Measurements from ENCODE around the gene MMEL1. TPM values are rescaled to one million over a fixed set of nuclear protein-coding genes. Genes with fewer than 3 reads are reported as not detected.
"Not testable (repeated sequence)": the region's sequence is repeated elsewhere in the genome, so short reads cannot be mapped to it uniquely, and the experiment has no call there.

Gene MMEL1
- total RNA-seq, 6 experiments from 2014 or later = not detected

DNA sequence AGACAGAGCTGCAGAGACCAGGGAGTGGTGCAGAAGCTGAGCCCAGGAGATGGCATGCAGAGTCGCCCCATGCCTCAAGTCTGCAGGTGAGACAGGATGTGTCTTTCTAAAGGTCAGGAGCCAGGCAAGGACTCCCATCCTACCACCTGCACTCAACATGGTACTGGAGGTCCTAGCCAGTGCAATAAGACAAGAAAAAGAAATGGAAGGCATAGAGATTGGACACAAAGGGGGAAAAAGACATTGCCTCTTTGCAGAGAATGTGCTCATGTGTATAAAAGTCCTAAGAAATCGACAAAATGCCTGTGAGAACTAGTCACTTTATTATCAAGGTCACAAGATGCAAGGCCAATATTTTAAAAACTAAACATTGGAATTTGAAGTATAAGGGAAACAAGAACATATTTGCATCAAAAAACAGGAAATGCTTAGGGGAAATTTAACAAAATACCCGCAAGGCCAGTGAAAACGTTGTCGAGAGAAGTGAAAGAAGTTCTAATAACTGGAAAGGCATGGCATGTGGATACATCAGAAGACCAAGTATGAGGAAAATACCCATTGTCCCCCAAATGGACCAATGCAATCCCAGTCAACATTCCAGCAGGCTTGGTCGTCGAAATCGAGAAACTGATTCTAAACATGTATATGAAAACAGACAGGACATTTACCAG is 59.4 kb downstream of the MMEL1 start:
- DNase-seq = no peak
- peaks cover 13% of the 10 kb centered on the region; the same call in 1 of the 2 replicates for H3K4me1 Mint-ChIP-seq (ENCODE audit: low read depth)
- peaks cover 15% of the 10 kb centered on the region for H3K36me3 Mint-ChIP-seq (ENCODE audit: low read depth)
- no peak overlapping the region for H3K4me3 Mint-ChIP-seq
- H3K27me3 Mint-ChIP-seq (ENCODE audit: insufficient read depth) = peaks cover 10% of the 10 kb centered on the region
- H3K27ac Mint-ChIP-seq = no peak overlapping the region
- peaks cover 19% of the 10 kb centered on the region for H3K9me3 Mint-ChIP-seq
- TF ChIP-seq, protein P1, sequence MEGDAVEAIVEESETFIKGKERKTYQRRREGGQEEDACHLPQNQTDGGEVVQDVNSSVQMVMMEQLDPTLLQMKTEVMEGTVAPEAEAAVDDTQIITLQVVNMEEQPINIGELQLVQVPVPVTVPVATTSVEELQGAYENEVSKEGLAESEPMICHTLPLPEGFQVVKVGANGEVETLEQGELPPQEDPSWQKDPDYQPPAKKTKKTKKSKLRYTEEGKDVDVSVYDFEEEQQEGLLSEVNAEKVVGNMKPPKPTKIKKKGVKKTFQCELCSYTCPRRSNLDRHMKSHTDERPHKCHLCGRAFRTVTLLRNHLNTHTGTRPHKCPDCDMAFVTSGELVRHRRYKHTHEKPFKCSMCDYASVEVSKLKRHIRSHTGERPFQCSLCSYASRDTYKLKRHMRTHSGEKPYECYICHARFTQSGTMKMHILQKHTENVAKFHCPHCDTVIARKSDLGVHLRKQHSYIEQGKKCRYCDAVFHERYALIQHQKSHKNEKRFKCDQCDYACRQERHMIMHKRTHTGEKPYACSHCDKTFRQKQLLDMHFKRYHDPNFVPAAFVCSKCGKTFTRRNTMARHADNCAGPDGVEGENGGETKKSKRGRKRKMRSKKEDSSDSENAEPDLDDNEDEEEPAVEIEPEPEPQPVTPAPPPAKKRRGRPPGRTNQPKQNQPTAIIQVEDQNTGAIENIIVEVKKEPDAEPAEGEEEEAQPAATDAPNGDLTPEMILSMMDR (IDR thresholded peaks at IDR 0.05) = no peak

DNA sequence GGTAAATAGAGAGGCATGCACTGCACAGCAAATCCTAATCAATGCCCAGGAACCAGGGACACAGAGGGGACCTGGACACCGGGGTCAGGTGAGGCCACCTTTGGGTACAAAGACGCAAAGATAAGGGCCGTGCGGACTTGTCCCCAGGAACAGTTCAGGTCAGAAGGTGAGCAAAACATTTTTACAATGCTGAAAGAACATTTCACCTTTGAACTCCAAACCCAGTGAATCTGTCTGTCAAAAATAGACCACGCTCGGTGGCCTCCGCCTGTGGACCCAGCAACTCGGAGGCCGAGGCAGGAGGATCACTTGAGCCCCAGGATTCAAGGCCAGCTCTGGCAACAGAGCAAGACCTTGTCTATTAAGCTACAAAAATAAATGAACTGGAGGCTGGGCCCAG is 61.5 kb downstream of the MMEL1 start:
- Mint-ChIP-seq H3K36me3 (ENCODE audit: low read depth) (peaks cover 15% of the 10 kb centered on the region), H3K9me3 (peaks cover 19% of the 10 kb centered on the region), H3K4me1 (ENCODE audit: low read depth) (peaks cover 13% of the 10 kb centered on the region; the same call in 1 of the 2 replicates), H3K4me3 (no peak overlapping the region), H3K27ac (no peak overlapping the region), H3K27me3 (ENCODE audit: insufficient read depth) (peaks cover 10% of the 10 kb centered on the region)
- no peak for DNase-seq
- TF ChIP-seq, protein P1 (IDR thresholded peaks at IDR 0.05) = no peak

DNA sequence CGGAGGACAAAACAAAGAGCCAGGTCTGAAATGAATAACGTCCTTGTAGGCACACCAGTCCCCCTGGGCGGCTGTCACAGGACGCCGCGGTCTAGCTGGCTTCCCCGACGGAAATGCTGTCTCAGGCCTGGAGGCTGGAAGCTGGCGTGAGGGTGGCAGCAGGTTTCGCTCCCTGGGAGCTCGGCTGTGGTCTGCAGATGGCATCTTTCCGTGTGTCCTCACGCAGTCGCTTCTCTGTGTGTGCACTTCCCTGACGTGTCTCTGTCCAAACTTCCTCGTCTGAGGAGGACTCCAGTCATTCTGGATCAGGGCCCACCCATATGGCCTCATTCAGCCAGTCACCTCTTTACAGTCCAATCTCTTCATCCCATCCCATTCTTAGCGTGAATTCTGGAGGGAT is 62.5 kb downstream of the MMEL1 start:
- Mint-ChIP-seq H3K27me3 (ENCODE audit: insufficient read depth) (peaks cover 19% of the 10 kb centered on the region), H3K9me3 (peaks cover 19% of the 10 kb centered on the region), H3K27ac (no peak overlapping the region), H3K4me3 (no peak overlapping the region), H3K4me1 (ENCODE audit: low read depth) (peaks cover 13% of the 10 kb centered on the region; the same call in 1 of the 2 replicates), H3K36me3 (ENCODE audit: low read depth) (peaks cover 15% of the 10 kb centered on the region)
- no peak for DNase-seq
- TF ChIP-seq, protein P1 (IDR thresholded peaks at IDR 0.05) = no peak

DNA sequence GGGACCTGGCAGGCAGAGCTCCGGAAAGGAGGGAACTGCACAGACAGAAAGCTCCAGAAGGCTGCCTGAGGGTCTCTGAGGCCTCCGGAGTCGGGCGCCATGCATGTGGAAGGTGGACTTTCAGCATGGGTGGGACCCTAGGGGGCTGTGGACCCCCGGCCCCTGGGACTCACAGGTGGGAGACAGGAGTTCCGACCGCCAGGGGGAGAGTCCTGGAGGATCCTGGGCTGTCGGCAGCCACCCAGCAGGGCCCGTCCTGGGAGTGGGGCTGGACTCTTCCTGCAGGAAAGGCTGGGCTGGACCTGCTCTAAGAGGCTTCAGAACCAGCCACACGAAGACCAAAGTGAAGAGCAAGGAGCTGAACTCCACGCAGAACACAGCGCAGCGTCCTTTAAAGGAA is 63.1 kb downstream of the MMEL1 start:
- not testable (repeated sequence) for DNase-seq, H3K27ac Mint-ChIP-seq

DNA sequence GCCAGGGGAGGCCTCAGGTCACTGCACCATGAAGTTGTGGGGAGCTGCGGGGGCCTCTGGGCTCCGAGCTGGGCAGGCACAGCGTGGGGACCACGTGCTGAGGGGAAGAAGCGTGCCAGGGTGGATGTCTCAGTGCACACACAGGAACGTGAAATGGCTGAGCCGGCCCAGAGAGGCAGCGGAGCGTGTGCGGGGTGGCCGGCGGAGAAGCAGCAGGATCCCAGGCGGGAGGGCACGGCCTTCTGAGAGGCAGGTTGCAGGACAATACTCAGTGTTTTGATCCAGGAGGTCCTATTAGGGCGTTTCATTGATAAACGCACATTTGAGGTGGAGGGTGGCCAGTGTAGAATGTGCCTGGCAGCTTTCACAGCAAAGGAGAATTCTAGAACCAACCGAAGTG is 63.8 kb downstream of the MMEL1 start:
- TF ChIP-seq, protein P1 (IDR thresholded peaks at IDR 0.05) = no peak
- Mint-ChIP-seq H3K36me3 (ENCODE audit: low read depth) (peaks cover 13% of the 10 kb centered on the region), H3K9me3 (peaks cover 17% of the 10 kb centered on the region), H3K4me3 (no peak overlapping the region), H3K4me1 (ENCODE audit: low read depth) (peaks cover 7% of the 10 kb centered on the region; the same call in 1 of the 2 replicates), H3K27me3 (ENCODE audit: insufficient read depth) (peaks cover 26% of the 10 kb centered on the region), H3K27ac (no peak overlapping the region)
- no peak for DNase-seq

More for the DNA sequence above, 63.1 kb downstream of the MMEL1 start:
- Mint-ChIP-seq H3K4me1 (ENCODE audit: low read depth) (peaks cover 13% of the 10 kb centered on the region; the same call in 1 of the 2 replicates), H3K9me3 (peaks cover 19% of the 10 kb centered on the region), H3K27me3 (ENCODE audit: insufficient read depth) (peaks cover 24% of the 10 kb centered on the region), H3K36me3 (ENCODE audit: low read depth) (peaks cover 15% of the 10 kb centered on the region)
- H3K4me3 Mint-ChIP-seq = not testable (repeated sequence)

DNA sequence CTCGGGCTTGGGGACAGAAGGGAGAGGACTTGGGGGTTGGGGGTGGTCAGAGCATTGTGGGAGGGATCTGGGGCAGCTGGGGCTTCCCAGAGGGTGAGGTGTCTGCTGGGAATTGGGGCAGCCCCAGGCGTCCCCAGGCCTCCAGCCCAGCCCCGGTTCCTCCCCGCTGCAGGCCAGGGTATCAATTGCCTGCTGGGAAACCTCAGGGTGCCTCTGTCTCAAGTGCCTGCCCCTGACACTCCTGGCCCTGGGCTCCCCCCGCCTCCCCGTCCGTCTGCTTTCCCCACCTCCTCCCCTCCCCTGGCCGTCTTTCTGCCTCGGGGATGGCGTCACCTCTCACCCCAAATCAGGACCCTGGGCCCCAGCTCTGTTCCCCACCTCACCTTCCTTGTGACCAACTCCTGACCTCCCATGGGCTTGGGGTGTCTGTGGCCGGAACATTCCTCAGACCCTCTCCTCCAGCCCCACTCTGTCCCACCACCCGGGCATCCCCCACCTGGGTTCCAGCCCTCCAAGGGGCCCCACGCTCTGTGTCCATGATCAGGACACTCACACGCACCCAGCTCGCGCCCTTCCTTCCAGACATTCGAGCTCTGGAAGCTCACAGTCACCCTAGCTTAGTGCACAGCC is 64.5 kb downstream of the MMEL1 start:
- H3K27ac Mint-ChIP-seq; H3K4me1 Mint-ChIP-seq (ENCODE audit: low read depth); DNase-seq; H3K36me3 Mint-ChIP-seq (ENCODE audit: low read depth); H3K9me3 Mint-ChIP-seq; H3K4me3 Mint-ChIP-seq: not testable (repeated sequence)
- peaks cover 20% of the 10 kb centered on the region for H3K27me3 Mint-ChIP-seq (ENCODE audit: insufficient read depth)

All from HFFc6 (cell line).